ENCODE results near the gene LRRC26.

LRRC26 gene

GRCh38 chr9:137183980-137184595 is 14.2 kb upstream of the LRRC26 start:
- DNase-seq: no peak

DNA sequence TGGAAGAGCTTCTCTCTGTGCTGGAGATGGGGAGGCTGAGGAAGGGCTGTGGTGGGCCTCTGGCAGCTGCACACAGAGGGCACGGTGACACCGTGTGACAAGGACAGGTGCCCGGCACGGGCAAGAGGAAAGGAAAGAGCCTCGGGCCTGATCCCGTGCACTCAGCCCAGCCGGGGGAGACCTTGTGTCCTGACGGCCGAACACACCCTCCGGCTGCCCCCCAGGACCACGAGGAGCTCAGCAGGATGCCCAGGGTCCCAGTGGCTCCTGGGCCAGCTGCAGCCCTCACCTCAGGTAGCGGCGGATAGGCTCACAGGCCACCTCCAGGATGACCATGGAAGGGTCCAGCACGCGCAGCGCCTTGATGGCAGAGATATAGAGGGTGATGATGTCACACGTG is 13.0 kb upstream of the LRRC26 start:
- no peak for DNase-seq

DNA sequence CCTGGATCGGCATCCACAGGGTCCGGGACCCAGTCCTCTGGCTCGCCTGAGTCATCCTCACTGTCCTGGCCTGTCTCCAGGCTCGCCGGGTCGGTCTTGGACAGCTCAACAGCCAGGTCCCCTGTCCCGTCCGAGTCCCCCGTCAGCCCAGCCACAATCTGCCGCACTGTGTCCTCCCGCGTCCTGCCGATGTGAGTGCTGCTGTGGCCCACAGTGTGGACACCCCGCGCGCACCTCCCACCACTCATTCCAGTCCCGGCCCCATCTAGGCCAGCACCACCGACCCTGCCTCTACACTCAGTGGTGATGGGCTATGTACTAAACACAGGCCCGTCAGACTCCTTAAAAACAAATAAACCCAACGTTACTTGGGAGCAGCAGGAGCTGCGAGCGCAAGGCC is 11.8 kb upstream of the LRRC26 start:
- no peak for DNase-seq

DNA sequence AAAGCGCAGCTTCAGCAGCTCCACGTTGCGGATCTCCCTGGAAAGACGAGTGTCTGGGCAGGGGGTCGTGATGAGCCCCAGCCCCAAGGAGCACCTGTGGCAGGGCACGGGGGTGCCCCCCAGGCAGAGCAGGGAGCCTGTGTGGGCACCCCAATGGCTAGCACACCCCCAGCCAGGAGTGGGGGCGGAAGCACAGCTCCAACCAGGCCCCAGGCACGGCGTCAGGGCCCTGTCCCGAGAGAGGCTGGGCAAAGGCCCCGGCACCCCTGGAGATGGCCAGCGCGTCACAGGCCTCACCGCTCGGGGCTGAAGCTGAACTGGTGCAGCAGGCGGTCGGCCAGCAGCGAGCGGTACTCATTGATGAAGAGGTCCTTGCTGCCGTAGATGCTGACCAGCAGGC is 10.6 kb upstream of the LRRC26 start:
- DNase-seq: no peak

- no peak for DNase-seq
Measured at GRCh38 chr9:137179761-137180160, 9.9 kb upstream of the LRRC26 start.

- DNase-seq: no peak
Measured at GRCh38 chr9:137178939-137179630, 9.2 kb upstream of the LRRC26 start.

DNA sequence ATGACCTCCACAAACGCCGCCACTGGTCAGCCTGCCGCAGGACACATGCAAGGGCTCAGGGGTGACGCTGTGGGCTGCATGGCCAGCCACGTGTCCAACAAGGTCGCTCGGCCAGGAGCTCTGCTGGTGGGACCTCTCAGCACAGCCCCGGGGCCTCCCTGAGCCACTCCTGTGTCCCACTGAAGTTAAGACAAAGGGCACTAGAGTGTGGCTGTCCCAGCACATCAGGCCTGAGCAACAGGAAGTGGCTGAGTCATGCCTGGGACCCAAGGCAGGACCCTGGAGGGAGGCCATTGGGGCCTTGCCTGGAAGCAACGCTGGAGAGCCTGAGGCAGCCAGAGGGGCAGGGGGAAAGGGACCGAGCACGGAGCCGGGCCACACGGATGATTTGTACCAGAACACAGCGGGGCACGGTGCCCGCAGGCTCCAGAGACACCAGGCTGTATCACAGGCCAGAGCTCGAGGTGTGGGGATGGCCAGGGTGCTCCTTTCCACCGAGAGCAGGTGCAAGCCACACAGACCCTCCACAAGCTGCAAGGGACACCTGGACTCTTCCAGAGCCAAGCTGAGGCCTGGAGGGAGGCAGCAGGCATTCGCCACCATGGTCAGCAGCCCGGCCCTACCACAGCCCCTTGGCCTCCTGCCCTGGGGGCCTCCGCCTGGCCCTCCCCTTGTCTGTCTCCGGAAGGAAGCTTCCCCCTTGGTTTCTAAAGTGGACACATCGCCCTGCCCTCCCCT is 8.5 kb upstream of the LRRC26 start:
- no peak for DNase-seq

DNA sequence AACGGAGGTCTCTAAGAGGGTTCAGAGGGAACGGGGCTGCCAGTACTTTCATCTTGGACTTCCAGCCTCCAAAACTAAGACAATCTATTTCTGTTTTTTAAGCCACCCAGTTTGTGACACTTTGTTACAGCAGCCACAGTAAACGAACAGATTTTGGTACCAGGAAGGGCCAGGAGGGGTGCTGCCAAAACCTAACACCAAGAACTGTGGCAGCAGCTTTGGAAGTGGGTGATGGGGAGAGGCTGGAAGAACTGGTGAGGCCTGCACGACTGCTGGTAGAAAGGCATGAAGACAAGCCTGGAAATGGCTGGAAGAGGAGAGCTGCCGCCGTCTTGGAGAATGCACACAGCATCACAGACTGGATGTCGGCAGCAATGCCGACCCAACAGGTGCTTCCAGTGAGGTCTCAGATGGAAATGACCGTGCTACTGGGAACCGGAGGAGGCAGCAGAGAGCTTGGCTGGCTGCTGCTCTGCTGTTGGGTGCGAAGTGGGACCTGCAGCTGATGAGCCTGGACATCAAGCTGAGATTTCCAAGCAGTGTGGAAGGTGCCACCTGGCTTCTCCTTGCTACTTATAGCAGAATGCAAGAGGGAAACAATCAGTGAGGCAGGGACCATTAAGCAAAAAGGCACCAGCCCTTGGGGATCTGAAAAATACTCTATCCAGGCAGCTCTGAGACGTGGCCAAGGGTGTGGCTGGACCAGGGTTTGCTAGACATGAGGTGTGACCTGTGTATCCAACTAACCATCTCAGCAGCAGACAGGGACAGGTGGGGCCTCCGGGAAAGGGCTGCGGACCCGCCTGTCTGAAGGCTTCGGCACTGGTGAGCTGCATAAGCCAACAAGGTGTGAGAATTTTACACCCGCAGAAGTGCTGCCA is 6.7 kb upstream of the LRRC26 start:
- DNase-seq: no peak

DNA sequence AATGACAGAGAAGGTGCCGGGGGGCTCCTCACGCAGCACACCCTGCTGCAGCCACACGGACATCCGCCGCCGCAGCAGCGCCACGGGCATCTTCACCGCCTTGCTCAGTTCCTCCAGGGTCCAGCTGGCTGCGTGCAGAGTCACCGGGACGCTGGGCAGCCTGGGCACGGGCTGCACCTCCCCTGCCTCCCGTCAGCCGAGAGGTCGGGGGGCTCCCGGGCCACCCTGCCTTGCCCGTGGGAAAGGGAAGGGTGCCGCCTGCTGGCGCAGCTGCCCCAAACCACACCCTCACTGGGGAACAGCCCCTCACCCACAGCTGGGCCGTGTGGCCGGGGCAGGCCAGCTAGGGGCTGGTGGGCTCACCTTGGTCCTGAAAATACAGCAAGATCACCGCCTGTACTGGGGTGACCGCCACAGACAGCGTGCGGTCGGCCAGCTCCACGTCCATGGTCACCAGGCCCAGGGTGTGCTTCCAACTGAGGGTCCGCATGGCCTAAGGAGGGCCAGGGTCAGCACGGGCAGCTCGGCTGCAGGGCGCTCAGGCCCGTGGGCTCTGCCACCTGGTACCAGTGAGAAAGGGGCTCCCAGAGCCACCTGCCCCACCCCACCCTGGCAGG is 5.6 kb upstream of the LRRC26 start:
- DNase-seq: no peak

GRCh38 chr9:137174722-137175293 is 5.0 kb upstream of the LRRC26 start:
- no peak for DNase-seq

- DNase-seq: no peak
Measured at GRCh38 chr9:137173796-137174664, 4.2 kb upstream of the LRRC26 start.

DNA sequence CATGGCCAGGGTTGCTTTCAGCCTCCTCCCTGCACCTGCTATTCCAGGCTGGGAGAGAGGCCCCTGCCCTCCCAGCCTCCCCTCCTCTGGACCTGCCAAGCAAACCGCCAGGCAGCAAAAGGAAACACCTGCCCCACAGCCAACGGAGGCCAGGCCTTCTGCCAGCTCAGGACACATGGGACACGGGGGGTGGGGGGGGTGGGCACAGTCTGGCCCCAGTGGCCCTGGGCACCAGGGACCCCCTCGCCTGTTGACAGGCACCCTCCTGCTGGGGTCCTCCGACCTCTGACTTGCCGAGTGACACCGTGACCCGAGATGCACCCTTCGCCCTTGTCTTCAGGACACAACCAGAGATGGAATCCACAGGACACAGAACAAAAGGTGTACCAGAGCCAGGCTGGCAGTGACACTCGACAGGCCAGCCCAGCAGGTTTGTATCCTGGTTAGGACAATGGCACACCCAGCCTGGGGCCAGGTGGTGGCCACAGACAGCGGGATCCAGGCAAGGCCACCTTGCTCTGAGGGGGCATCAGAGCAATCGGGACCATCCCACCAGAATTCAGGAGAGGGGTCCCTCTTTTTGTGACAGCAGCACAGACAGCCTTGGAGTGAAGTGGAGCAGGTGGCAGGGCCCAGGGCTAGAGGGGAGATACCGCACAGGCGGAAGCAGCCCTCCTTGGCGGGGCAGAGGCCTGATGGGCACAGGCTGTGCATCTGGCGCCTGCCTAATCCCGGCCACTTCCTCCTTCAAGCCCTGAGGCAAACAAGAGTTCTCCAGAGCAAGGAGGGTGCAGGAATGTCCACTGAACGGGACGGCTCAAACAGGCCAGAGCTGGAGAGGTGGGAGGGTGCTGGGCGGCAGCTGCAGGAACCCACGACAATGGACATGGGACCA is 3.3 kb upstream of the LRRC26 start:
- DNase-seq: peak; percentile 28

DNA sequence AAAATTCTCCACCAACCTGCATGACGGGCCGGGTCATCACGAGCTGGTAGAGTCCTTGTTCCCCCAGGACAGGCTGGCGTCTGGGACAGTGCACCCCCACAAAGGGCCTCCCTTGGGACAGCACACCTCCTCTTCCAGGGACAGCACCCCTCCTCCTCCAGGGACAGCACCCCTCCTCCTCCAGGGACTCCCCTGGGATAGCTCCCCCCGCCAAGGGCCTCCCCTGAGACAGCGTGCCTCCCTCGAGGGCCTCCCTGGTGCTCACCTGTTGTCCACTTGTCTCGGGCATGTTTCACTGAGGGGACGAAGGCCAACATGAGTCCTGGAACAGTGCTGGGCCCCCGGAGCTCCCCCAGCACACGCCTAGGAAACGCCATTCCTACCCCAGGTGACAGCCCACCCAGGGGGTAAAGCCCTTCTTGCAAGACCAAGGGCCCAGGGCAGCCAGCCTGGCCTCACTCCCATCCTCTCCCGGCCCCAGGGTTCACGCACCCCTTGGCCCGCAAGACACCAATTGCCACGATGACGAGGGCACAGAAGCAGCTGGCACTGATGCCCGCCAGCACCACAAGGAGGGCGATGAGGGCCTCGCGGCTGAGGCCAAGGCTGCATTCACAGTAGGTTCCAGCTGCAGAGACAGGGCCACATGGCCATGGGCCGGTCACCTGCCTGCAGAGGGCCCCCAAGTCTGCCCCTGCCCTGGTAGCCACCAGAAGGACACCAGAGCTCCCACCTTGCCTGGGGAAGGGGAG is 1.5 kb upstream of the LRRC26 start:
- no peak for DNase-seq

GRCh38 chr9:137170486-137171148 is 766 bp upstream of the LRRC26 start:
- DNase-seq: no peak

DNA sequence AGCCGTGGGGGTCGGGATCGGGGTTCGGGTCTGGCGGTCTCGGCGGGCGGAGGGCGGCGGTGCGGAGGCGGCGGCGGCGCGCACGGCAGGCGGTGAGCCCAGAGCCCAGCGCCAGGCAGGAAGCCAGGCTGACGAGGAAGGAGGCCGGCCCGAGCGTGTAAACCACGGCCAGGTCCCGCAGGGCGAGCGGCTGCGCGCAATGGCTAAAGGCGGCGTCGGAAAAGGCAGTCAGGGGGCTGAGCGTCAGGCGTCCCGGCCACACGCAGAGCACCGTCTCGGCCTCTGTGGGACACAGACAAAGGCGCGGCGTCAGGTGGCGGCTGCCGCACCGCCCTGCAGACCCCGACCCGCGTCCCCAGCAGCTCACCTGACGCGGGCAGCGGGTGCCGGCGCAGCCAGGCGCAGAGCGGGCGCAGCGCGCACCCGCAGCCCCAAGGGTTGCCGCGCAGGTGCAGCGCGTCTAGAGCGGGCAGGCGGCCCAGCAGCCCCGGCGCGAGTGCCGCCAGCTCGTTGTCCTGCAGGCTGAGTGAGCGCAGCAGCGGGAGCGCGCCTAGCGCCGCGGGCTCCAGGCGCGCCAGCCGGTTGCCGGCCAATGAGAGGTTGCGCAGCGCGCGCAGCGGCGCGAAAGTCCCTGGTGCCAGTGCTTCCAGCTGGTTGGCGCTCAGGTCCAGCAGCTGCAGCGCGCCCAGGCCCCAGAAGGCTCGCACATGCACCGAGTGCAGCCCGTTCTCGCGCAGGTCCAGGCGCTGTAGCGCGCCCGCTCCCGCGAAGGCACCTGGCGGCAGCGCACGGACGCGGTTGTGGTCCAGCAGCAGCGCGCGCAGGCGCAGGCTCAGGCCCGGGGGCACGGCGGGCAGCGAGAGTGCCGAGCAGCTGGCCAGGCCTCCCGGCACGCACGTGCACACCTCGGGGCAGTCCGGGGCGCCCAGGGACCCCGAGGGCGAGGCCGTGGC is 671 bp downstream of the LRRC26 start:
- DNase-seq: peak; percentile 72

DNA sequence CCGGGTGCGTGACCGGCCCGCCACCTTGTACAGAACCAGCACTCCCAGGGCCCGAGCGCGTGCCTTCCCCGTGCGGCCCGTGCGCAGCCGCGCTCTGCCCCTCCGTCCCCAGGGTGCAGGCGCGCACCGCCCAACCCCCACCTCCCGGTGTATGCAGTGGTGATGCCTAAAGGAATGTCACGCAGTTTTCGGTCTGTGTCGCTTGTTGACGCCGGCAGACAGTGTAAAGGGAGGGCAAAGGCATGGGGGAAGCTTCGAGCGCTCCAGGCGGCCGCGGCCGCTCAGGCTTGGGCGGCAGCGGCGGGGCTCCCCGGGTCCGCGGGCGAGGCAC is 1.3 kb downstream of the LRRC26 start:
- DNase-seq: no peak

DNA sequence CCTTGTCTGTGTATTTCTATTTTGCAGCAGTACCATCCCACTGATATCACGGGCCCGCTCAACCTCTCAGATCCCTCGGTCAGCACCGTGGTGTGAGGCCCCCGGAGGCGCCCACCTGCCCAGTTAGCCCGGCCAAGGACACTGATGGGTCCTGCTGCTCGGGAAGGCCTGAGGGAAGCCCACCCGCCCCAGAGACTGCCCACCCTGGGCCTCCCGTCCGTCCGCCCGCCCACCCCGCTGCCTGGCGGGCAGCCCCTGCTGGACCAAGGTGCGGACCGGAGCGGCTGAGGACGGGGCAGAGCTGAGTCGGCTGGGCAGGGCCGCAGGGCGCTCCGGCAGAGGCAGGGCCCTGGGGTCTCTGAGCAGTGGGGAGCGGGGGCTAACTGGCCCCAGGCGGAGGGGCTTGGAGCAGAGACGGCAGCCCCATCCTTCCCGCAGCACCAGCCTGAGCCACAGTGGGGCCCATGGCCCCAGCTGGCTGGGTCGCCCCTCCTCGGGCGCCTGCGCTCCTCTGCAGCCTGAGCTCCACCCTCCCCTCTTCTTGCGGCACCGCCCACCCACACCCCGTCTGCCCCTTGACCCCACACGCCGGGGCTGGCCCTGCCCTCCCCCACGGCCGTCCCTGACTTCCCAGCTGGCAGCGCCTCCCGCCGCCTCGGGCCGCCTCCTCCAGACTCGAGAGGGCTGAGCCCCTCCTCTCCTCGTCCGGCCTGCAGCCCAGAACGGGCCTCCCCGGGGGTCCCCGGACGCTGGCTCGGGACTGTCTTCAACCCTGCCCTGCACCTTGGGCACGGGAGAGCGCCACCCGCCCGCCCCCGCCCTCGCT is 1.9 kb downstream of the LRRC26 start:
- DNase-seq: no peak
